Transverse colon (tissue), 4 donors: ENCODE data around the gene ACAP3. TPM values are rescaled to one million over a fixed set of nuclear protein-coding genes. Genes with fewer than 3 reads are reported as not detected.

ENCODE experiments used
- DNase-seq: peaks from one replicate; pipeline ENCODE4 v3.0.0-alpha.2; 2019
- H3K27ac ChIP-seq, 4 donors: fragments of 200-600 bp; sonication (generic); 2 replicates each; pipeline ENCODE4 v1.5.1; 2016 to 2018; ENCODE audit warnings: inconsistent platforms in 4 of 4
- H3K27me3 ChIP-seq: fragments of 200-600 bp; sonication (generic); 2 replicates; pipeline ENCODE4 v1.5.1; 2017; ENCODE audit warnings: inconsistent platforms
- H3K36me3 ChIP-seq, 4 donors: fragments of 200-600 bp; sonication (generic); 2 replicates each; pipeline ENCODE4 v1.5.1; 2017 to 2019; ENCODE audit warnings: inconsistent platforms in 4 of 4
- H3K4me1 ChIP-seq, 4 donors: fragments of 200-600 bp; sonication (generic); 2 replicates each; pipeline ENCODE4 v1.5.1; 2017 to 2020; ENCODE audit warnings: inconsistent platforms in 4 of 4
- H3K4me3 ChIP-seq, 4 donors: fragments of 200-600 bp; sonication (generic); 1 replicate in 1 of 4; 2 replicates in 3 of 4; pipeline versions ENCODE4 v1.5.1 to v1.6.1; 2017 to 2019; ENCODE audit warnings: inconsistent platforms in 4 of 4
- H3K9me3 ChIP-seq, 2 donors: fragments of 200-600 bp; sonication (generic); 2 replicates each; pipeline ENCODE4 v1.5.1; 2017 to 2019; ENCODE audit warnings: inconsistent platforms in 2 of 2
- CTCF ChIP-seq, 5 experiments: fragments of 200-600 bp in 3 of 5; fragments of 450-650 bp in 2 of 5; sonication (generic) in 3 of 5; IDR thresholded peaks; 1 replicate in 2 of 5; 2 replicates in 3 of 5; pipeline ENCODE4 v1.5.1; 2016 to 2017; ENCODE audit warnings: antibody characterized with exemption in 5 of 5, inconsistent platforms in 3 of 5, mild to moderate bottlenecking in 2 of 5, moderate library complexity in 1 of 5
- EP300 ChIP-seq: sonication (generic); formaldehyde crosslinking; IDR thresholded peaks from one replicate; pipeline ENCODE4 v1.6.1; 2017; ENCODE audit warnings: antibody characterized with exemption, low read depth
- POLR2A ChIP-seq: fragments of 450-650 bp; IDR thresholded peaks from one replicate; pipeline ENCODE4 v1.6.1; 2016; ENCODE audit warnings: antibody characterized with exemption, mild to moderate bottlenecking, moderate library complexity
- POLR2AphosphoS5 ChIP-seq, 3 donors: sonication (generic); formaldehyde crosslinking; IDR thresholded peaks; one replicate each; pipeline ENCODE4 v1.6.1; 2016; ENCODE audit warnings: antibody characterized with exemption in 3 of 3
- WGBS, 2 donors: methylation state at CpG; one replicate each; pipeline ENCODE4 v1.1.5; 2018; ENCODE audit warnings: low coverage in 1 of 2; 5-methylcytosine and 5-hydroxymethylcytosine counted together
- in situ Hi-C, 4 donors: fragments of 200-750 bp; cut with MboI; loops; one replicate each; pipeline versions ENCODE4 v1.15.0 to v1.15.1; 2017; ENCODE audit warnings: low sequenced_read_pairs in 3 of 4, low pct_ligation_motif_present in 1 of 4, low pct_unique_long_range_greater_than_20kb in 1 of 4
- intact Hi-C: fragments of 100-400 bp; cut with DNase I; formaldehyde crosslinking; loops from one replicate; pipeline ENCODE4 v1.15.1; 2023; ENCODE audit warnings: low total_unique reads
- total RNA-seq, 4 donors: library from RNA; depleted of rRNA; stranded (reverse); fragments of >200 nt; gene quantifications; one replicate each; pipeline ENCODE4 v1.1.0, GENCODE V29; 2016

ACAP3 gene
- total RNA-seq, 4 donors from 2014 or later, result 52.4 to 190 (median 99.5) TPM

GRCh38 chr1:1324524-1325287 lies 17.0 kb upstream of the ACAP3 start, which contains the start of the genes CPTP and INTS11:
Gene CPTP (plus strand): TSS chr1:1324802. CDS start chr1:1326911, 2,109 bp downstream.
Gene INTS11 (minus strand): TSS chr1:1324660. CDS start chr1:1324608, 52 bp downstream.
- Histone ChIP-seq H3K4me1 (peaks cover 24 to 31% (median 26%) of the 10 kb centered on the region in 4 donors), H3K4me3 (peak within 1 kb of the TSS; percentile 55 to 94 (median 88)), H3K27me3 (no peaks in the 10 kb centered on the region), H3K36me3 (peaks cover 0 to 9% (median 0%) of the 10 kb centered on the region in 4 donors), H3K27ac (peak within 1 kb of the TSS; percentile 90 to 98 (median 92)), H3K9me3 (no peaks in the 10 kb centered on the region)
- TF ChIP-seq POLR2AphosphoS5 (IDR thresholded peaks at IDR 0.05) (peak; percentile 84 to 94 (median 86)), CTCF (IDR thresholded peaks at IDR 0.05) (no peak), POLR2A (peak; percentile 87), EP300 (no peak)
- WGBS, 2 donors, result 0% methylated on average over 29 of the region's 84 CpGs; no CpG with 5 or more reads in 1 of the 2 donors
- intact Hi-C loops (no loop called here), in situ Hi-C loops (no loop called here)
- DNase-seq, result peak; percentile 97

GRCh38 chr1:1324084-1324523 lies 16.4 kb upstream of the ACAP3 start:
- WGBS, 2 donors, result 2% methylated on average over 19 of the region's 41 CpGs; no CpG with 5 or more reads in 1 of the 2 donors
- H3K4me3 ChIP-seq, result peak overlapping the region; percentile 55 to 94 (median 88)
- H3K9me3 ChIP-seq, result no peaks in the 10 kb centered on the region
- intact Hi-C loops, result no loop called here
- no peaks in the 10 kb centered on the region for H3K27me3 ChIP-seq
- peaks cover 0 to 9% (median 0%) of the 10 kb centered on the region in 4 donors for H3K36me3 ChIP-seq
- no peak for DNase-seq
- peak overlapping the region; percentile 90 to 98 (median 92) for H3K27ac ChIP-seq
- in situ Hi-C loops, result no loop called here
- peaks cover 24 to 31% (median 26%) of the 10 kb centered on the region in 4 donors for H3K4me1 ChIP-seq
- TF ChIP-seq POLR2A (no peak), CTCF (IDR thresholded peaks at IDR 0.05) (no peak), POLR2AphosphoS5 (IDR thresholded peaks at IDR 0.05) (no peak), EP300 (no peak)

GRCh38 chr1:1322952-1323351 lies 15.2 kb upstream of the ACAP3 start:
- DNase-seq, result no peak
- intact Hi-C loops (no loop called here), in situ Hi-C loops (no loop called here)
- Histone ChIP-seq H3K36me3 (peaks cover 0 to 9% (median 0%) of the 10 kb centered on the region in 4 donors), H3K4me1 (peaks cover 31 to 42% (median 35%) of the 10 kb centered on the region in 4 donors), H3K27ac (no peak overlapping the region), H3K4me3 (no peak overlapping the region), H3K27me3 (no peaks in the 10 kb centered on the region), H3K9me3 (no peaks in the 10 kb centered on the region)
- WGBS, 2 donors, result 81 to 88% methylated on average over 5 to 10 of the region's 10 CpGs
- TF ChIP-seq POLR2A (no peak), CTCF (IDR thresholded peaks at IDR 0.05) (no peak), POLR2AphosphoS5 (IDR thresholded peaks at IDR 0.05) (no peak), EP300 (no peak)

GRCh38 chr1:1322418-1322817 lies 14.7 kb upstream of the ACAP3 start:
- Histone ChIP-seq H3K9me3 (no peaks in the 10 kb centered on the region), H3K4me3 (no peak overlapping the region), H3K27me3 (no peaks in the 10 kb centered on the region), H3K4me1 (peaks cover 36 to 47% (median 40%) of the 10 kb centered on the region in 4 donors), H3K36me3 (peaks cover 0 to 3% (median 0%) of the 10 kb centered on the region in 4 donors), H3K27ac (no peak overlapping the region)
- TF ChIP-seq CTCF (IDR thresholded peaks at IDR 0.05), result no peak
- no peak for TF ChIP-seq POLR2A
- no peak for TF ChIP-seq POLR2AphosphoS5 (IDR thresholded peaks at IDR 0.05)
- no peak for TF ChIP-seq EP300
- no peak for DNase-seq
- intact Hi-C loops, result no loop called here
- in situ Hi-C loops, result no loop called here
- 87 to 100% methylated on average over 2 to 12 of the region's 14 CpGs for WGBS, 2 donors
